ENCODE data around the gene APOE. TPM values are rescaled to one million over a fixed set of nuclear protein-coding genes. Genes with fewer than 3 reads are reported as not detected.
"Not testable (repeated sequence)": the region's sequence is repeated elsewhere in the genome, so short reads cannot be mapped to it uniquely, and the experiment has no call there.

Gene APOE
- 100 to 1,000 TPM in 3 of 5 donors, 10 to 100 TPM in 2; 13.4 to 485 (median 235) TPM for total RNA-seq
- polyA plus RNA-seq = 100 to 1,000 TPM in 1 of 3 donors, 10 to 100 TPM in 2; 35.1 to 166 (median 72.2) TPM
- long read RNA-seq, donor 1, transcript APOE-201 (4 exons, 1,208 nt) = major isoform, 11 of 12 reads
- long read RNA-seq, donor 1, partial matches to known transcripts = 0 of 12 reads
- long read RNA-seq, donor 1, other reads (novel, unspliced or antisense) = 0 of 12 reads
- long read RNA-seq, donor 2, transcript APOE-201 (4 exons, 1,208 nt) = major isoform, 17 of 22 reads
- long read RNA-seq, donor 2, partial matches to known transcripts = 0 of 22 reads
- long read RNA-seq, donor 2, other reads (novel, unspliced or antisense) = 0 of 22 reads
- long read RNA-seq, donor 3, transcript APOE-201 (4 exons, 1,208 nt) = major isoform, 5 of 6 reads
- long read RNA-seq, donor 3, partial matches to known transcripts = 0 of 6 reads
- long read RNA-seq, donor 3, other reads (novel, unspliced or antisense) = 0 of 6 reads
- long read RNA-seq, donor 4 = 0 reads
- long read RNA-seq, donor 5, transcript APOE-201 (4 exons, 1,208 nt) = major isoform, 39 of 51 reads
- long read RNA-seq, donor 5, transcript APOE-202 (3 exons, 923 nt) = minor isoform, 8 of 51 reads
- long read RNA-seq, donor 5, partial matches to known transcripts = 0 of 51 reads
- long read RNA-seq, donor 5, other reads (novel, unspliced or antisense) = 0 of 51 reads
- long read RNA-seq, donor 6, transcript APOE-202 (3 exons, 923 nt) = minor isoform, 6 of 38 reads
- long read RNA-seq, donor 6, transcript APOE-201 (4 exons, 1,208 nt) = major isoform, 31 of 38 reads
- long read RNA-seq, donor 6, partial matches to known transcripts = 0 of 38 reads
- long read RNA-seq, donor 6, other reads (novel, unspliced or antisense) = 0 of 38 reads
- long read RNA-seq, donor 7, transcript APOE-202 (3 exons, 923 nt) = minor isoform, 9 of 43 reads
- long read RNA-seq, donor 7, transcript APOE-201 (4 exons, 1,208 nt) = major isoform, 30 of 43 reads
- long read RNA-seq, donor 7, partial matches to known transcripts = 0 of 43 reads
- long read RNA-seq, donor 7, other reads (novel, unspliced or antisense) = 0 of 43 reads
- long read RNA-seq, donor 8, transcript APOE-201 (4 exons, 1,208 nt) = major isoform, 7 of 10 reads
- long read RNA-seq, donor 8, partial matches to known transcripts = 0 of 10 reads
- long read RNA-seq, donor 8, other reads (novel, unspliced or antisense) = 0 of 10 reads
- long read RNA-seq, donor 9, partial matches to known transcripts = 0 of 5 reads
- long read RNA-seq, donor 9, other reads (novel, unspliced or antisense) = 0 of 5 reads
- long read RNA-seq, donor 10, transcript APOE-202 (3 exons, 923 nt) = major isoform, 5 of 11 reads
- long read RNA-seq, donor 10, transcript APOE-201 (4 exons, 1,208 nt) = major isoform, 5 of 11 reads
- long read RNA-seq, donor 10, partial matches to known transcripts = 0 of 11 reads
- long read RNA-seq, donor 10, other reads (novel, unspliced or antisense) = 0 of 11 reads

DNA sequence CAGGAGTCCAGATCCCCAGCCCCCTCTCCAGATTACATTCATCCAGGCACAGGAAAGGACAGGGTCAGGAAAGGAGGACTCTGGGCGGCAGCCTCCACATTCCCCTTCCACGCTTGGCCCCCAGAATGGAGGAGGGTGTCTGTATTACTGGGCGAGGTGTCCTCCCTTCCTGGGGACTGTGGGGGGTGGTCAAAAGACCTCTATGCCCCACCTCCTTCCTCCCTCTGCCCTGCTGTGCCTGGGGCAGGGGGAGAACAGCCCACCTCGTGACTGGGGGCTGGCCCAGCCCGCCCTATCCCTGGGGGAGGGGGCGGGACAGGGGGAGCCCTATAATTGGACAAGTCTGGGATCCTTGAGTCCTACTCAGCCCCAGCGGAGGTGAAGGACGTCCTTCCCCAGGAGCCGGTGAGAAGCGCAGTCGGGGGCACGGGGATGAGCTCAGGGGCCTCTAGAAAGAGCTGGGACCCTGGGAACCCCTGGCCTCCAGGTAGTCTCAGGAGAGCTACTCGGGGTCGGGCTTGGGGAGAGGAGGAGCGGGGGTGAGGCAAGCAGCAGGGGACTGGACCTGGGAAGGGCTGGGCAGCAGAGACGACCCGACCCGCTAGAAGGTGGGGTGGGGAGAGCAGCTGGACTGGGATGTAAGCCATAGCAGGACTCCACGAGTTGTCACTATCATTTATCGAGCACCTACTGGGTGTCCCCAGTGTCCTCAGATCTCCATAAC lies at the start of gene APOE:
TSS of gene APOE (plus strand) at position 360 of the 724 bp plus-strand sequence. CDS start 829 bp downstream, outside the sequence.
- peak within 1 kb of the TSS in 3 of 4 donors; percentile 26 to 32 (median 28) for H3K4me3 ChIP-seq
- peaks cover 21 to 36% (median 28%) of the 10 kb centered on the region in 4 donors for H3K4me1 ChIP-seq
- peak within 1 kb of the TSS in 1 of 5 donors; percentile 17 for H3K27ac ChIP-seq
- TF ChIP-seq POLR2AphosphoS5 (IDR thresholded peaks at IDR 0.05) = peak in 1 of 3 donors; percentile 14
- TF ChIP-seq EP300 (IDR thresholded peaks at IDR 0.05) = no peak
- peaks cover 24 to 32% (median 29%) of the 10 kb centered on the region in 4 donors for H3K36me3 ChIP-seq
- peaks cover 2 to 46% (median 27%) of the 10 kb centered on the region in 3 donors for H3K27me3 ChIP-seq
- WGBS, 5 donors = 2 to 3% (median 3%) methylated on average over 18 to 20 of the region's 20 CpGs
- no peaks in the 10 kb centered on the region for H3K9me3 ChIP-seq
- peak in 1 of 2 donors; percentile 55 for DNase-seq
- intact Hi-C loops (cut with DNase I; ENCODE audit: low total_unique reads) = no loop called here

GRCh38 chr19:44856421-44857083 lies 49.0 kb upstream of the APOE start:
- H3K4me3 ChIP-seq = no peak overlapping the region
- TF ChIP-seq CTCF (IDR thresholded peaks at IDR 0.05) (no peak), EP300 (IDR thresholded peaks at IDR 0.05) (no peak), POLR2AphosphoS5 (IDR thresholded peaks at IDR 0.05) (no peak), POLR2A (IDR thresholded peaks at IDR 0.05) (no peak)
- peaks cover 28 to 67% (median 49%) of the 10 kb centered on the region in 4 donors for H3K4me1 ChIP-seq
- WGBS, 5 donors = 25 to 49% (median 39%) methylated on average over 10 of the region's 10 CpGs
- intact Hi-C loops (cut with DNase I; ENCODE audit: low total_unique reads) = no loop called here
- peak overlapping the region; percentile 51 to 78 (median 69) for H3K27ac ChIP-seq
- no peaks in the 10 kb centered on the region for H3K27me3 ChIP-seq
- peak; percentile 56 to 71 for DNase-seq
- H3K36me3 ChIP-seq = peaks cover 8 to 45% (median 18%) of the 10 kb centered on the region in 4 donors
- no peaks in the 10 kb centered on the region for H3K9me3 ChIP-seq

- Histone ChIP-seq H3K4me3 (no peak overlapping the region), H3K9me3 (no peaks in the 10 kb centered on the region), H3K27me3 (no peaks in the 10 kb centered on the region), H3K27ac (peak overlapping the region; percentile 48 to 78 (median 62)), H3K4me1 (peaks cover 27 to 54% (median 42%) of the 10 kb centered on the region in 4 donors), H3K36me3 (peaks cover 8 to 38% (median 17%) of the 10 kb centered on the region in 4 donors)
- 28 to 58% (median 45%) methylated on average over 4 of the region's 4 CpGs for WGBS, 5 donors
- TF ChIP-seq POLR2A (IDR thresholded peaks at IDR 0.05) (no peak), POLR2AphosphoS5 (IDR thresholded peaks at IDR 0.05) (peak in 1 of 3 donors; percentile 29), CTCF (IDR thresholded peaks at IDR 0.05) (no peak), EP300 (IDR thresholded peaks at IDR 0.05) (no peak)
- intact Hi-C loops (cut with DNase I; ENCODE audit: low total_unique reads) = no loop called here
- peak; percentile 47 to 61 for DNase-seq
Observed at GRCh38 chr19:44857837-44858236, 47.8 kb upstream of the APOE start.

DNA sequence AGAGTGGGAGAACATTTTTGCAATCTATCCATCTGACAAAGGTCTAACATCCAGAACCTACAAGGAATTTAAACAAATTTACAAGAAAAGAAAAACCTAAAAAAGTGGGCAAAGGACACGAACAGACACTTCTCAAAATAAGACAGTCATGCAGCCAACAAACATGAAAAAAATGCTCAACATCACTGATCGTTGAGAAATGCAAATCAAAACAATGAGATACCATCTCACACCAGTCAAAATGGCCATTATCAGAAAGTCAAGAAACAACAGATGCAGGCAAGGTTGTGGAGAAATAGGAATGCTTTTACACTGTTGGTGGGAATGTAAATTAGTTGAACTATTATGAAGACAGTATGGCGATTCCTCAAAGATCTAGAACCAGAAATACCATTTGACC lies 44.0 kb upstream of the APOE start:
- Histone ChIP-seq H3K4me1 (peaks cover 18 to 44% (median 36%) of the 10 kb centered on the region in 4 donors), H3K36me3 (peaks cover 9 to 42% (median 30%) of the 10 kb centered on the region in 4 donors)
- H3K27me3 ChIP-seq; H3K27ac ChIP-seq; intact Hi-C loops (cut with DNase I; ENCODE audit: low total_unique reads); H3K4me3 ChIP-seq; H3K9me3 ChIP-seq; DNase-seq: not testable (repeated sequence)
- WGBS, 5 donors = 77 to 84% (median 83%) methylated on average over 3 of the region's 3 CpGs
